Liver (tissue), 9 donors: ENCODE data around the gene ADARB1. TPM values are rescaled to one million over a fixed set of nuclear protein-coding genes. Genes with fewer than 3 reads are reported as not detected.

ENCODE experiments used
- DNase-seq: peaks from one replicate; pipeline ENCODE4 v3.0.0-alpha.2; 2017; ENCODE audit warnings: low spot score
- H3K27ac ChIP-seq, 2 donors: one replicate each; pipeline ENCODE4 v1.7.0; 2013; ENCODE audit warnings: inconsistent platforms in 2 of 2, low read length in 2 of 2, control low read depth in 1 of 2, low read depth in 1 of 2, mild to moderate bottlenecking in 1 of 2
- H3K27me3 ChIP-seq, 4 donors: one replicate each; pipeline versions ENCODE4 v1.6.1 to v1.7.0; 2013; ENCODE audit warnings: low read length in 3 of 4, inconsistent platforms in 1 of 4, mild to moderate bottlenecking in 1 of 4, moderate library complexity in 1 of 4; ENCODE audit not compliant: control insufficient read depth in 4 of 4, insufficient read depth in 4 of 4
- H3K36me3 ChIP-seq, 4 donors: one replicate each; pipeline versions ENCODE4 v1.6.1 to v1.7.0; 2013; ENCODE audit warnings: low read length in 3 of 4, mild to moderate bottlenecking in 3 of 4, low read depth in 1 of 4, moderate library complexity in 1 of 4; ENCODE audit not compliant: control insufficient read depth in 4 of 4, insufficient read depth in 3 of 4
- H3K4me1 ChIP-seq, 4 donors: one replicate each; pipeline versions ENCODE4 v1.6.1 to v1.7.0; 2013; ENCODE audit warnings: low read length in 3 of 4, mild to moderate bottlenecking in 3 of 4, moderate library complexity in 1 of 4; ENCODE audit not compliant: control insufficient read depth in 4 of 4, insufficient read depth in 4 of 4
- H3K4me3 ChIP-seq, 3 donors: one replicate each; pipeline versions ENCODE4 v1.6.1 to v1.7.0; 2013; ENCODE audit warnings: low read length in 3 of 3, control low read depth in 1 of 3, low read depth in 1 of 3, mild to moderate bottlenecking in 1 of 3
- H3K9ac ChIP-seq, 2 donors: one replicate each; pipeline ENCODE4 v1.7.0; 2013; ENCODE audit warnings: low read length in 2 of 2, mild to moderate bottlenecking in 2 of 2, moderate library complexity in 2 of 2, control low read depth in 1 of 2, low read depth in 1 of 2
- H3K9me3 ChIP-seq, 4 donors: one replicate each; pipeline versions ENCODE4 v1.6.1 to v1.7.0; 2013; ENCODE audit warnings: low read length in 3 of 4; ENCODE audit not compliant: control insufficient read depth in 4 of 4
- EGR1 ChIP-seq, 2 donors: IDR thresholded peaks; 2 replicates each; pipeline ENCODE4 v1.6.1; 2016 to 2018; ENCODE audit warnings: antibody characterized with exemption in 2 of 2, low read depth in 2 of 2
- FOXA1 ChIP-seq: IDR thresholded peaks from 2 replicates; pipeline ENCODE4 v1.6.1; 2016; ENCODE audit warnings: antibody characterized with exemption
- FOXA2 ChIP-seq: IDR thresholded peaks from 2 replicates; pipeline ENCODE4 v1.6.1; 2016; ENCODE audit warnings: antibody characterized with exemption
- GABPA ChIP-seq, 2 donors: IDR thresholded peaks in 1 of 2; conservative IDR thresholded peaks in 1 of 2; 2 replicates each; pipeline ENCODE4 v1.6.1; 2016; ENCODE audit warnings: antibody characterized with exemption in 2 of 2, mild to moderate bottlenecking in 1 of 2, moderate library complexity in 1 of 2
- HNF4A ChIP-seq, 2 donors: conservative IDR thresholded peaks; 2 replicates each; pipeline ENCODE4 v1.6.1; 2016; ENCODE audit warnings: antibody characterized with exemption in 2 of 2, mild to moderate bottlenecking in 2 of 2
- HNF4G ChIP-seq: IDR thresholded peaks from 2 replicates; pipeline ENCODE4 v1.6.1; 2016; ENCODE audit warnings: antibody characterized with exemption
- NR2F2 ChIP-seq: IDR thresholded peaks from 2 replicates; pipeline ENCODE4 v1.6.1; 2016; ENCODE audit warnings: antibody characterized with exemption
- RAD21 ChIP-seq, 2 donors: IDR thresholded peaks; 2 replicates each; pipeline ENCODE4 v1.6.1; 2016; ENCODE audit warnings: antibody characterized with exemption in 2 of 2, mild to moderate bottlenecking in 2 of 2
- RXRA ChIP-seq, 2 donors: IDR thresholded peaks; 2 replicates each; pipeline ENCODE4 v1.6.1; 2017 to 2018; ENCODE audit warnings: antibody characterized with exemption in 2 of 2, mild to moderate bottlenecking in 1 of 2
- SP1 ChIP-seq: IDR thresholded peaks from 2 replicates; pipeline ENCODE4 v1.6.1; 2018; ENCODE audit warnings: antibody characterized with exemption, mild to moderate bottlenecking
- TAF1 ChIP-seq: conservative IDR thresholded peaks from 2 replicates; pipeline ENCODE4 v1.6.1; 2016; ENCODE audit warnings: antibody characterized with exemption, mild to moderate bottlenecking
- YY1 ChIP-seq: IDR thresholded peaks from 2 replicates; pipeline ENCODE4 v1.6.1; 2016; ENCODE audit warnings: antibody characterized with exemption, mild to moderate bottlenecking
- WGBS: extraction: QIAGEN DNeasy Blood & Tissue Kit; methylation state at CpG from one replicate; pipeline ENCODE4 v1.1.7; 2013; 5-methylcytosine and 5-hydroxymethylcytosine counted together
- polyA plus RNA-seq, 2 donors: library from polyadenylated mRNA; stranded (reverse) in 1 of 2; unstranded in 1 of 2; fragments of 200-250 nt in 1 of 2; fragments of >200 nt in 1 of 2; fragmentation: Nextera tagmentation in 1 of 2; extraction: Ambion mirVana in 1 of 2; gene quantifications; one replicate each; pipeline versions ENCODE4 v1.2.1 to v1.2.3, GENCODE V29; 2013 to 2015
- total RNA-seq, 2 donors: library from RNA; depleted of rRNA; stranded (reverse); fragments of >200 nt; gene quantifications; one replicate each; pipeline ENCODE4 v1.2.3, GENCODE V29; 2014
- TF ChIP-seq, protein P1 (sequence below): IDR thresholded peaks from 2 replicates; pipeline ENCODE4 v1.6.1; 2016; ENCODE audit warnings: antibody characterized with exemption
- TF ChIP-seq, protein P2 (sequence below): IDR thresholded peaks from 2 replicates; pipeline ENCODE4 v1.6.1; 2016; ENCODE audit warnings: antibody characterized with exemption, mild to moderate bottlenecking
- TF ChIP-seq, protein P3 (sequence below): fragments of 150-350 bp; IDR thresholded peaks from 2 replicates; pipeline ENCODE4 v1.5.1; 2017; ENCODE audit warnings: improper control_type of control experiment, low read depth, low read length; ENCODE audit not compliant: missing input control
- donor health status: healthy.
- donor health status: healthy.
- donor health status: healthy.
- donor health status: healthy.
- donor health status: healthy.

Gene ADARB1
- total and polyA plus RNA-seq, 4 donors, result 1.6 to 7.8 (median 2.9) TPM

DNA sequence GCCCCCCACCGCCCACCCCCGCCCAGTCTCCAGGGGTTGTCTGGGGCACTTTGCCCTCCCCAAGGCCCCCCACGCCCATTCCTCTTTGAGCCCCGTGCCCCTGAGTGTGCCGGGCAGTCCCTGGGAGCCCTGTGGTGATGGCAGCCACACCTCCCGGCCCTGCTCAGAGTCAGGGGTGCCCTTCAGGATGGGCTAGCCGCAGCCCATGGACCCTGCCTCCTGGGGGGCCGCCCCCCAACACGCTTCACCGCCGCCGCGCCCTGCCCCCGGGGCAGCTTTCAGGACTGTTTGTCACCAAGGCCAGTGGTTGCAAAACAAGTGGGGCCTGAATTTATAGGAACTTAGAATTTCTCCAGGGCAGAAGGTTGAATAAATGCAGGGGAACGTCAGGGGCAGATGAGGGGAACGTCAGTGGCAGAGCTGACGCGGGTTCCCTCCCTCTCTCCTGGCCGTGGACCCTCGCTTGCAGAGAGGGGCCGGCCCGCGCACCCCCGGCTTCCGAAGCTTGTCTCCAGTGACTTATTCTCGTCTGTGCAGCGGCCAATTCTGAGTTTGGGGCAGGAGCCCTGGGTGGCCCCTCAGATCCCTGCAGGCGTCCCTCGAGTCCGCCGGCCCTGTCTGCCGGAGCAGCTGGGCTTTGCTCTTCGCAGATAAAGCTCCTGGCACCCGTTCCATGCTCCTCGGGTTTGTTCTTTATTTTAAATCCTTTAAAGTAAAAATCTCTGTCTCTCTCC, 41.2 kb upstream of the ADARB1 start:
- Histone ChIP-seq H3K9ac (no peak overlapping the region), H3K27ac (no peak overlapping the region)
- WGBS, result 76% methylated on average over 35 of the region's 35 CpGs

DNA sequence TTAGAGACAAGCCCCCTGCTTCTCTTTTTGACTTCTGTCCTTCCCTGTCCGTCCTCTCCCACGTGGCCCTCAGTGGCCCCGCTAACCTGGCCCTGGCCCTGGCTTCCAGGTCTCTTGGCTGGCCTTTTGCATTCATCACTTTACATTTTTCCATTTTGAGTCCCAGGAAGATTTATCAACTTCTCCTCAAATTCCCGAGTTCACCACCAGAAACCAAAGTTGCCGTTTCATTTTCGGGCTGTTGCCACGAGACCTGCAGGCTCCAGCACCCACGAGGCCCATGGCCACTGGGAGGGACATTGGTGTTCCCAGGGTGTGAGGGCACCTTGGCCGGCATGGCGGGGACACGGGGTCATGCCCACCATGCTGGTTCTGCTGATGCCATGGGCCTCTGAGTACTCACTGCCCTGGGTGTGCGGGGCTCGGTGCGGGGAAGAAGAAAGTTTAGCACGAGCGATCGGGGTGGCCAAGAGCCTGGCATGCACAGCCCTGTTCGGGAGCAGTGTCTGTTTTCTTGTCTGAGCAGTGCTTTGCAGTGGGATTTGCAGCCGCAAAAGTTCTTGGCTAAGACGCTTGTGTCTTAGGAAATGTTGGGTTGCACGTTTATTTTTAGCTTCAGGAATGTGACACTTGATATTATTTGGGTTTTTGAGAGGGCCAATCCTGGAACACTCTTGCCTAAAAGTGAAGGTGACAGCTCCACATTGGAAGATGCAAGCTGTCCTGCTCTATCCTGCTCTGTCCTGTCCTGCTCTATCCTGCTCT, 40.4 kb upstream of the ADARB1 start:
- no peak for DNase-seq
- H3K4me3 ChIP-seq, result no peak overlapping the region

More for the DNA sequence above, 41.2 kb upstream of the ADARB1 start:
- peaks cover 4 to 8% (median 5%) of the 10 kb centered on the region in 4 donors for H3K9me3 ChIP-seq
- TF ChIP-seq TAF1 (no peak), NR2F2 (no peak), EGR1 (IDR thresholded peaks at IDR 0.05; ENCODE audit: low read depth in 2 of 2) (no peak), RXRA (IDR thresholded peaks at IDR 0.05) (no peak), FOXA2 (no peak)
- TF ChIP-seq, protein P1, sequence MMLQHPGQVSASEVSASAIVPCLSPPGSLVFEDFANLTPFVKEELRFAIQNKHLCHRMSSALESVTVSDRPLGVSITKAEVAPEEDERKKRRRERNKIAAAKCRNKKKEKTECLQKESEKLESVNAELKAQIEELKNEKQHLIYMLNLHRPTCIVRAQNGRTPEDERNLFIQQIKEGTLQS, result no peak
- peaks cover 2 to 13% (median 5%) of the 10 kb centered on the region in 4 donors for H3K4me1 ChIP-seq
- no peaks in the 10 kb centered on the region for H3K36me3 ChIP-seq
- H3K4me3 ChIP-seq, result no peak overlapping the region
- no peaks in the 10 kb centered on the region for H3K27me3 ChIP-seq
- DNase-seq, result no peak

DNA sequence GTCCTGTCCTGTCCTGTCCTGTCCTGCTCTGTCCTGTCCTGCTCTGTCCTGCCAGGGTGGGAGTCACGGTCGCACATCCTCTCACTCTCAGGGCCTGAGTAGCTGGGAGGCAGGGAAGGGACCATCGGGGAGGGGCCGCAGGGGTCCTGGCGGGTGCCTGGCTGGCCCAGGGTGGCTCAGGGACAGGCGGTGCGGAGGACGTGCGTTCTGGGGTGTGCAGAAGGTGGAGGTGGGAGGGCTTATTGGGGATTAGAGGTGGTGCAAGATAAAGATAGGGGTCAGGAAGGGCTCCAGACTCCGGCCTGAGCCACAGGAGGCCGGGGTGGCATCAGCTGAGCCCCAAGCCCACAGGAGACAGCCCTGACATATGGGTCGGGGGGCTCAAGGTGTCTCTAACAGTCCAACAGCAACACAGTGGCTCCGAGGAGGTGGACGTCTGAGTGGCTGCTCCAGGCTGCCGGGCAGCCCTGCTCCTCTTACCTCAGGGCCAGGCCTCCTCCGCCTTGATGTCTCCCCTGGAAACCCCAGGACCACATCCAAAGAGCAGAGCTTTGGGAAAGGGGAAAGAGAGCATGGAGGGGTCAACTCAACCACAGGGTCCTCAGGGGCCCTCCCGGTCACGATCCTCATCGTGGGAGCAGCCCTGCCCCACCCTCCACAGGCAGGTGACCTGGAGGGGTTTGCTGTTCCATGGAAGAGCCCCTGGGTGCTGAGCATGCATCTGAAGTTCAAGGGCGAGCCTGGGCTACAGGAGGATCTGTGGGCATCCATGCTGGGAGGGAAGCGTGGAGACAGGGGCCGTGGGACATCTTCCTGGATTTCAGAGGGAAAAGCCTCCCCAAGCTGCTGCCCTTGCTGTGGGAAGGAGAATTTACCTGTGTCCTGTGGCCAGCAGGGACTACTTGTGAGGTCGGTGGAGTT, 39.6 kb upstream of the ADARB1 start:
- no peak overlapping the region for H3K27ac ChIP-seq
- no peak overlapping the region for H3K4me3 ChIP-seq
- no peaks in the 10 kb centered on the region for H3K36me3 ChIP-seq
- peaks cover 2 to 13% (median 5%) of the 10 kb centered on the region in 4 donors for H3K4me1 ChIP-seq
- WGBS, result 92% methylated on average over 23 of the region's 23 CpGs
- DNase-seq, result no peak
- no peak overlapping the region for H3K9ac ChIP-seq
- H3K9me3 ChIP-seq, result peaks cover 4 to 8% (median 5%) of the 10 kb centered on the region in 4 donors
- H3K27me3 ChIP-seq, result no peaks in the 10 kb centered on the region
- TF ChIP-seq, protein P2, sequence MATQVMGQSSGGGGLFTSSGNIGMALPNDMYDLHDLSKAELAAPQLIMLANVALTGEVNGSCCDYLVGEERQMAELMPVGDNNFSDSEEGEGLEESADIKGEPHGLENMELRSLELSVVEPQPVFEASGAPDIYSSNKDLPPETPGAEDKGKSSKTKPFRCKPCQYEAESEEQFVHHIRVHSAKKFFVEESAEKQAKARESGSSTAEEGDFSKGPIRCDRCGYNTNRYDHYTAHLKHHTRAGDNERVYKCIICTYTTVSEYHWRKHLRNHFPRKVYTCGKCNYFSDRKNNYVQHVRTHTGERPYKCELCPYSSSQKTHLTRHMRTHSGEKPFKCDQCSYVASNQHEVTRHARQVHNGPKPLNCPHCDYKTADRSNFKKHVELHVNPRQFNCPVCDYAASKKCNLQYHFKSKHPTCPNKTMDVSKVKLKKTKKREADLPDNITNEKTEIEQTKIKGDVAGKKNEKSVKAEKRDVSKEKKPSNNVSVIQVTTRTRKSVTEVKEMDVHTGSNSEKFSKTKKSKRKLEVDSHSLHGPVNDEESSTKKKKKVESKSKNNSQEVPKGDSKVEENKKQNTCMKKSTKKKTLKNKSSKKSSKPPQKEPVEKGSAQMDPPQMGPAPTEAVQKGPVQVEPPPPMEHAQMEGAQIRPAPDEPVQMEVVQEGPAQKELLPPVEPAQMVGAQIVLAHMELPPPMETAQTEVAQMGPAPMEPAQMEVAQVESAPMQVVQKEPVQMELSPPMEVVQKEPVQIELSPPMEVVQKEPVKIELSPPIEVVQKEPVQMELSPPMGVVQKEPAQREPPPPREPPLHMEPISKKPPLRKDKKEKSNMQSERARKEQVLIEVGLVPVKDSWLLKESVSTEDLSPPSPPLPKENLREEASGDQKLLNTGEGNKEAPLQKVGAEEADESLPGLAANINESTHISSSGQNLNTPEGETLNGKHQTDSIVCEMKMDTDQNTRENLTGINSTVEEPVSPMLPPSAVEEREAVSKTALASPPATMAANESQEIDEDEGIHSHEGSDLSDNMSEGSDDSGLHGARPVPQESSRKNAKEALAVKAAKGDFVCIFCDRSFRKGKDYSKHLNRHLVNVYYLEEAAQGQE, result no peak
- TF ChIP-seq GABPA (IDR thresholded peaks at IDR 0.05 in 1 of 2, conservative IDR thresholded peaks at IDR 0.05 in 1 of 2), result no peak
- TF ChIP-seq, protein P3, sequence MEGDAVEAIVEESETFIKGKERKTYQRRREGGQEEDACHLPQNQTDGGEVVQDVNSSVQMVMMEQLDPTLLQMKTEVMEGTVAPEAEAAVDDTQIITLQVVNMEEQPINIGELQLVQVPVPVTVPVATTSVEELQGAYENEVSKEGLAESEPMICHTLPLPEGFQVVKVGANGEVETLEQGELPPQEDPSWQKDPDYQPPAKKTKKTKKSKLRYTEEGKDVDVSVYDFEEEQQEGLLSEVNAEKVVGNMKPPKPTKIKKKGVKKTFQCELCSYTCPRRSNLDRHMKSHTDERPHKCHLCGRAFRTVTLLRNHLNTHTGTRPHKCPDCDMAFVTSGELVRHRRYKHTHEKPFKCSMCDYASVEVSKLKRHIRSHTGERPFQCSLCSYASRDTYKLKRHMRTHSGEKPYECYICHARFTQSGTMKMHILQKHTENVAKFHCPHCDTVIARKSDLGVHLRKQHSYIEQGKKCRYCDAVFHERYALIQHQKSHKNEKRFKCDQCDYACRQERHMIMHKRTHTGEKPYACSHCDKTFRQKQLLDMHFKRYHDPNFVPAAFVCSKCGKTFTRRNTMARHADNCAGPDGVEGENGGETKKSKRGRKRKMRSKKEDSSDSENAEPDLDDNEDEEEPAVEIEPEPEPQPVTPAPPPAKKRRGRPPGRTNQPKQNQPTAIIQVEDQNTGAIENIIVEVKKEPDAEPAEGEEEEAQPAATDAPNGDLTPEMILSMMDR, result no peak
- TF ChIP-seq, protein P1, result no peak
- TF ChIP-seq SP1, result no peak
- TF ChIP-seq RAD21 (IDR thresholded peaks at IDR 0.05), result no peak
- no peak for TF ChIP-seq FOXA1
- TF ChIP-seq FOXA2, result no peak
- TF ChIP-seq EGR1 (IDR thresholded peaks at IDR 0.05; ENCODE audit: low read depth in 2 of 2), result no peak
- no peak for TF ChIP-seq HNF4A (conservative IDR thresholded peaks at IDR 0.05)
- no peak for TF ChIP-seq YY1
- TF ChIP-seq TAF1, result no peak
- no peak for TF ChIP-seq RXRA (IDR thresholded peaks at IDR 0.05)
- no peak for TF ChIP-seq HNF4G

More for the DNA sequence above, 40.4 kb upstream of the ADARB1 start:
- Histone ChIP-seq H3K9ac (no peak overlapping the region), H3K27me3 (no peaks in the 10 kb centered on the region), H3K9me3 (peaks cover 4 to 8% (median 5%) of the 10 kb centered on the region in 4 donors), H3K4me1 (peaks cover 2 to 13% (median 5%) of the 10 kb centered on the region in 4 donors), H3K36me3 (no peaks in the 10 kb centered on the region), H3K27ac (peak overlapping the region; percentile 25 to 41)
- TF ChIP-seq NR2F2 (peak; percentile 35), SP1 (peak; percentile 11), RXRA (IDR thresholded peaks at IDR 0.05) (no peak)
- 83% methylated on average over 21 of the region's 21 CpGs for WGBS
